GM20431 (cell line): ENCODE data around the gene WDR86.

Experiments used
- in situ Hi-C: fragments of 300-500 bp; cut with MseI, MboI; formaldehyde crosslinking; loops from one replicate; pipeline ENCODE4 v1.15.0; 2020; ENCODE audit warnings: low sequenced_read_pairs; ENCODE audit not compliant: unreplicated experiment

The WDR86 gene

DNA sequence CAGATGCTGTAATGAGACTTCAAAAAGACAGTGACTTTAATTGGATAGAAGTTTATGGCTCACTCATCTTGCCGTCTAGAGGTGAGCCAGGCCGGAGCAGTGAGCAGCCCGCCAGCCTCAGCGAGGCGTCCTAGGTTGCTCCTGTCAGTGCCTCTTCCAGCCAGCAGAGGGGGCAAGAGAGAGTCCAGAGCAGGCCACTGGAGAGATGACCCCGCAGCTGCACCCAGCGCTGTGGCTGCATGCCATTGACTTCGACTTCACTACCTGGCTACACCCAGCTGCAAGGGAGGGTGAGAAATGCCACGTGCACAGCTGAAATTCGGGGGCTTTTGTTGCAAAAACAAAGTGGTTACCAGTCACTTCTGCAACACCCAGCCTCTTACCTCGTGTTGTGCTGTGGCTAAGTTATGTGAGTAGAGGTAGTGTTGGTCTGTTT lies 41.7 kb downstream of the WDR86 start:
- in situ Hi-C loops: loop anchor here (25.0 kb wide), 1 partner anchor 394 kb away; no protein-coding TSS in a partner anchor

- in situ Hi-C loops: loop anchor here (25.0 kb wide), 1 partner anchor 395 kb away; no protein-coding TSS in a partner anchor
Measured at GRCh38 chr7:151367284-151367683, 42.6 kb downstream of the WDR86 start.

DNA sequence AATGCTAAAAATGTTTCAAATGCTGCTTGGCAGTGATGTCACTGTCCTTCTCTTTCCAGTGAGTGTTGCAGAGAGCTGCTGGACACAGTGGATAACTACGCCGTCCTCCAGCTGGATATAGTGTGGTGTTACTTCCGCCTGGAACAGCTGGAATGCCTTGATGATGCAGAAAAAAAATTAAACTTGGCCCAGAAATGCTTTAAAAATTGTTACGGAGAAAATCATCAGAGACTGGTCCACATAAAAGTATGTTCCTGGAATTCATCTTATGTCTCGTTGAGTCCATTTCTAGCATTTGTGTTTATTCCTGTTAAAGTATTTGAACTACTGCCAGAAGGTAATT lies 43.0 kb downstream of the WDR86 start:
- in situ Hi-C loops: loop anchor here (25.0 kb wide), 1 partner anchor 395 kb away; no protein-coding TSS in a partner anchor

DNA sequence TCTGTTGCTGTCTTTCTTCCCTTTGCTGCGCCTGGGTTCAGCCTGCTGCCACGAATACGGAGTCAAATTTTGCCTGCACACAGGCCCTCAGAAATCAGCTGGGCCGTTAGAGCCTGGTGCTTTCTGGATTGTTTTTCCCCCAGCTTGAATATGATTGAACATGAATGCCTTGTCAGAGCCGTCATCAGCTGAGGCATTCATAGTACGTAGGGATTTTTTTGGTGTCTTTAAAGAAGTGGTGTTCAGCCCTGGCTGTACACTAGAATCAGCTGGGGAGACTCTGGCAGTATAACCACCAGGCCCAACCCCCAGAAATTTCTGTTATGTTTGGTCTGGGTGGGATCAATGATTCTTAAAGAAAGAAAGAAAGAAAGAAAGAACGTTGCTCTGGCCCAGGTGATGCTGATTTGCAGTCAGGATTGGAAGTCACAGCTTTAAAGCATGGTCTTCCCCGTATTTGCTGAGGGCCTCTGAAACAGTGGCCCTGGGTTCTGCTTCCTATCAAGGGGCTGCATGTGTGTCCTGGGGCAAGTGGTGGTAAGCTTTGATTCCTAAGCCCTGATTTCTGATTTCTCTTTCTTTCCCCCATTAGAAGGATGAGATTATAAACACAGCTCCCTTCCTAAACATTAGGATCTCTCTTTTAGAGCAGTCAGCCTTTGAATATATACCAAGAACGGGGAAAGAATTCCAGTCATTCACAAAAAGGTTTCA lies 43.5 kb downstream of the WDR86 start:
- in situ Hi-C loops: loop anchor here (25.0 kb wide), 1 partner anchor 396 kb away; no protein-coding TSS in a partner anchor

DNA sequence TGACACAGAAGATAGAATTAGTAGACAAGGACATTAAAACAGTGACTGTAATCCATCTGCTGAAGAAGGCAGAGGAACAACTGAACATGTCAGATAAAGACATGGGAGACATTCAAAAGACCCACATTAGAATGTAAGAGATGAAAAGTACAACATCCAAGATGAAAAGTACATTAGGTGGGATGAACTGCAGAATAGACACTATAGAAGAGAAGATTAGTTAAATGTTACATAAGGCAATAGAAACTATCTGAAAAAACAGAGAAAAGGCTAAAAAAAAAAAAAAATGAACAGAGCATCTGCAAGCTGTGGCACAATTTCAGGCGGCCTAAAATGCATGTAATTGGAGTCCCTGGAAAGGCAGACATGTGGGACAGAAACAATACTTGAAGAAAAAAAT lies 46.7 kb downstream of the WDR86 start:
- in situ Hi-C loops: loop anchor here (25.0 kb wide), 1 partner anchor 399 kb away; no protein-coding TSS in a partner anchor

- in situ Hi-C loops: loop anchor here (25.0 kb wide), 1 partner anchor 401 kb away; no protein-coding TSS in a partner anchor
Measured at GRCh38 chr7:151361193-151361959, 48.5 kb downstream of the WDR86 start.

GRCh38 chr7:151352512-151352911 lies 57.3 kb downstream of the WDR86 start:
- in situ Hi-C loops: loop anchor here (25.0 kb wide), 1 partner anchor 410 kb away; no protein-coding TSS in a partner anchor

DNA sequence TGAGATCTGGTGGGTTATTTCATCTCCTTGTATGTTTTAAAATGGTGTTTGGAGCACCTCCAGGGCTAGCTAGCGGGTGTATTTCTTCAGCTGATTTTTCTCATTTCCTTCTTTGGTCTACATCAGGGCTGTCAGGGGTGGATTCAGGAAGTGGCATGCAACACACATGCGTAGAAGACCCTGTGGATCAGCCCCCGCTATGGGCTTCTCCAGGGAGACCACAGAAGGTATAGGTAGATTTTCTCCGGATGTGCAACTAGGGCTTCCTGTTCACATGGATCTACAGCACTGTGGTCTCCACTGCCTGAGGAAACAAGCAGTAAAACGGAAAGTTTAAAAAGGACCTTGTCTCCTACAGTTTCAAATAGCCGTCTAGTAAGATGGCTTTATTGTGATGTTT lies 57.9 kb downstream of the WDR86 start:
- in situ Hi-C loops: loop anchor here (25.0 kb wide), 1 partner anchor 410 kb away; no protein-coding TSS in a partner anchor

GRCh38 chr7:151351027-151351426 lies 58.8 kb downstream of the WDR86 start:
- in situ Hi-C loops: loop anchor here (25.0 kb wide), 1 partner anchor 411 kb away; no protein-coding TSS in a partner anchor

- in situ Hi-C loops: no loop called here
Measured at GRCh38 chr7:151349507-151349853, 60.4 kb downstream of the WDR86 start.

GRCh38 chr7:151348970-151349369 lies 60.9 kb downstream of the WDR86 start:
- in situ Hi-C loops: no loop called here

DNA sequence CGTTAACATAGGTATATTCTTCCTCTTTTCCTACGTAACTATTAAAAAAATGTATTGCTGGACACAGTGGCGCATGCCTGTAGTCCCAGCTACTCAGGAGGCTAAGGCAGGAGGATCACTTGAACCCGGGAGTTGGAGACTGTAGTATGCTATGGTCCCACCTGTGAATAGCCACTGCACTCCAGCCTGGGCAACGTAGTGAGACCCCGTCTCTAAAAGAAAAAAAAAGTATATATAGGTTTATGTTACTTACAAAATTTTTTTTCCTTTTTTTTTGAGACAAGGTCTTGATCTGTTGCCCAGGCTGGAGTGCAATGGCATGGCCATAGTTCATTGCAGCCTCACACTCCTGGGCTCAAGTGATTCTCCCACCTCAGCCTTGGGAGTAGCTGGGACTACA lies 62.6 kb downstream of the WDR86 start:
- in situ Hi-C loops: no loop called here

GRCh38 chr7:151346470-151346769 lies 63.4 kb downstream of the WDR86 start:
- in situ Hi-C loops: no loop called here

DNA sequence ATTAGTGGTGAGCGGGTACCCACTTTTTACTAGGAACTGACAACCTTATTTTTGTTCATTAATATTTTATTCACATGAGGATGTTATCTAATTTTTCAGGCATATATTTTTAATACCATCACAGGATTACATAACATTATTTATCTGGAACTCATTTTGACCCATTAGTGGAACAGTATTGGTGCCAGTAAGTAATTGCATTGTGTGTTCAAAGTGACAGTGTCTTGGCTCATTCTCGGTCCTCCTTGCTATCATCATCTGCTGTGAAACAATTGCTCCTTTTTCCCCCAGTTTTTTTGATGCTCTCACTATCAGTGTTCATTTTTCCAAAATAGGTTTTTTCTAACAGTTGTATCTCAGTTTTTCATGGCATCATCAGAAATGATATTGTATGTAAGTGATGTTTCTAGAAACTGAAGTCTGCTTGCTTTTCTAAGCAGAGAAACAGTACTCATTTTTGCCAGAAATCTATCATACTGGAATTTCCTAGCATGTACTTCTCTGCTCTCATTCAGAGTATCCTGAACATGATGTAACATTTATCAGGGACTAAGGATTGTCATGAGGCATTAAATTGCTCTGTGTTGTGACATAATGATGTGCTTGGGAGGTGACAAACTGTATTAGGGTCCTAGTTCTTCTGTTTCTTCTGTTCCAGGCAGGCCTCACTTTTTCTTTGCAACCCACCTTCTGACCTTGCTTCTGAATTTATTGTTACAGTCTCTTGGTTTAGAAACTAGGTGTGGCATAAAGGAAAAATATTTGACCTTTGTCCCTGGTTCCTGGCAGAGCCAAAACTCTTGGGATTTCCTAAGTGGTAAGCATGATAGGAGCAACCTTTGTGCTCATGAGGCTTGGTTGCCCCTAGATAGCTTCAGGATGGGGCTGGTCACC lies 64.0 kb downstream of the WDR86 start:
- in situ Hi-C loops: no loop called here

DNA sequence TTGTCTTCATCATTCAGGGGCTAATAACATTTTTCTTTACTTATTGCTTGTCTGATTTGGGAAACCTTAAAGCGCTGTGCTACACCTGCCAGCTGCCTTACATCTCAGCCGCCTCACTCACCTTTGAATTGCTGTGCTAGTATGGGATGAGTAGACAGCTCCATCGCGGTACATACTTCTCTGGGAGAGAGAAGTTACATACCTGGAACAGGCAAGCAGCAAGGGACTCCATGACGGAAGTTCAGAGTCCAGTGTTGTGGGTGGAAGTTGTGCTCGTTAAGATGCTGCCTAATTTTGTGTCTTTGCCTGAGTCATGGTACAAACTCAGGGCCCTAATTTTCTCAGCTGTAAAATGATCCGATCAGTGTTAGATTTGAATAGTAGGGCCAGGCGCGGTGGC lies 66.3 kb downstream of the WDR86 start:
- in situ Hi-C loops: no loop called here

DNA sequence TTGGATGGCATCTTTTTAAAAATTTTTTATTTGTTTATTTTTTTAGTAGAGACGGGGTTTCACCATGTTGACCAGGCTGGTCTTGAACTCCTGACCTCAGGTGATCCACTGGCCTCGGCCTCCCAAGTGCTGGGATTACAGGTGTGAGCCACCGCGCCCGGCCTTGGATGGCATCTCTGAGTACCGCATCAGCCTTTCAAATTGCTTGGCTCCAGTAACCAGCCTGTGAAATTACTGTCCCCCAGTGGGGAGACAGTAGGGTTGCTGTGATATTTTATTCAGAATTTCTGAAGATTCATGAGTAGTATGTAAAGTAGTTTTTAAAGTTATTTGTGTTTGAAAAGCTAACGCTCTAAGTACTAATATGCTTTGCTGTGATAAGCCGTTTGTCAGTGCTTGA lies 67.0 kb downstream of the WDR86 start:
- in situ Hi-C loops: no loop called here

DNA sequence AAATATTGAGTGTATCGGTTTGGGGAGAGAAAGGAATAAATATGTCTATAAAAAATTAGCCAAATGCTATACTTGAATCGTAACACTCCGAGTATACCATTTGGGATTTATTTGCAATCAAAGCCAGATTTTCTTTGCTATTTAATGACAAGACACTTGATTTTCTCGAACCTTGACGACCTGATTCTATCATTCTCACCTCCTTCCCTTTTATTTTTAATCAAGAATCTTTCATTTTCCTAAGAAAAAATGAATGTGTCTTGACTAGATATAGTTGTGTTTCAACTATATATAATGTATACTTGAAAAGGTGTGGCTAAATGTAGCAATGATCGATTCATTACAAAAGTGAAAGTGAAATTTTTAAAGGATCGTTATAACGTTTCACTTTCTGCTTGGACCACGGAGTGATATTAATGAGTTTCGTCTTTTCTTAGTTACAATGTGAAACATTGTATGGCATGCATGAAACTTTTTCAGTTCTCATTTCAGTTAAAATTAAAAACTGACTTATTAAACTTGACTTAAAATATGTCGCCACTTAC lies 67.7 kb downstream of the WDR86 start:
- in situ Hi-C loops: no loop called here

DNA sequence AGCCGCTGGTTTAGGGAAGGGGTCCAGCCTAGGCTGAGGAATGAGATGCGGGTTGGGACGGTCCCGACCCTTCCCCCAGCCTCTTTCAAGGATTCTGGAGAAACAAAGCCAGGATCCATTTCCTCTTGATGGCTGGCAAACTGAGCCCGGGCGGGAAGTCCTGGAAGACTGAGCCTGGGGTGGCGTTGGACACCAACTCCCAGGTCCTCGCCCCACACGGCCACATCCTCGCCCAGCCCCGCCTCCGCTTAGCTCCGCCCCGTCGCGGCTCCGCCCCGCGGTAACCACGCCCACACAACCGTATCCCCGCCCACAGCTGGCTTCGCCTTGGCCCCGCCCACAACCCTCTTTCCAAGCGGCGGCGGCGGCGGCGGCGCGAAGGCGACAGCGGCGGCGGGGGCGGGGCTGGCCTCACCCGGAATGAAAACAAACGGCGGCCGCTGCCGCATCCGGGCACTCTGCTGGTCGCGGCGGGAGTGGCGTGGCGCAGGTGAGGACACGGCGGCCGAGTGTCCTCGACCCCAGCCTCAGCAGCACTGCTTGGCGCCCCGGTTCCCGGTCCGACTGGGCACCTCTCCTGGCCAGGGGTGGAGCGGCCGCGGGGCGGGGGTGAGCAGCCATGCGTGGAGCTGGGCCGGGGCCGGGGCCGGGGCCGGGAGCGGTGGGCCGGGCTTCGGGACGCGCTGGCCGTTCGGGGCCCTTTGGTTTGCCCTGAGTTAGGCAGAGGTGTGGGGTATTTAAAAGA lies 68.3 kb downstream of the WDR86 start, which contains the start of gene NUB1:
Gene NUB1 (plus strand): TSS at position 456 of the 745 bp plus-strand sequence. CDS start 3,538 bp downstream, outside the sequence.
- in situ Hi-C loops: no loop called here

DNA sequence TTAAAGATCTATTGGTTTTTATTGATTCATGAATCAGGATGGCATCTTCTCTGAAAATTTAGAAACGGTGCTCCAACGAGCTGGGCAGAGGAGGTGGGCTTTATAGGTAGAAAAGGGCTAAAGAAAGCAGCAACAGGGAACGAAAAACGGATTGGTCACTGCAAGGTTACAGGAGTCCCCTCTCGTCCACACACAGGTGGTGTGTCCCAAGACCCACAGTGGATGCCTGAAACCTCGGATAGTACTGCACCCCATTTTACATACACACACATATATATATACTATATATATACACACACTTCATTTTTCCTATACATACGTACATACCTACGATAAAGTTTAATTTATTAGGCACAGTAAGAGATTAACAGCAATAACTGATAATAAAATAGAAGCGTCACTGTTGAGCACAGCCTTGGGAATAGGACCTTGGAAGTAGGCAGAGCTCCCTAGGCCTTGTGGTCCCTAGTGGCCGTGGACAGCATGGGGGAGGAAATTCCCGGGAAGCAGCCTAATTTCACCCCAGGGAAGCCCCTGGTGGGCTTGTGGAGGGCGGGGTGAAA lies 69.0 kb downstream of the WDR86 start:
- in situ Hi-C loops: no loop called here
